Loucy (cell line): ENCODE measurements around the gene FGF14.

Source experiments
- EZH2phosphoT487 ChIP-seq: fragments of 200-600 bp; IDR thresholded peaks from 2 replicates; pipeline ENCODE4 v1.6.1; 2018; ENCODE audit warnings: antibody characterized with exemption, mild to moderate bottlenecking, moderate library complexity, borderline replicate concordance
- TF ChIP-seq, protein P1 (sequence below): fragments of 200-600 bp; sonication (generic); conservative IDR thresholded peaks from 2 replicates; pipeline ENCODE4 v1.5.1; 2014; ENCODE audit warnings: mild to moderate bottlenecking, antibody characterized with exemption, low read length

DNA sequence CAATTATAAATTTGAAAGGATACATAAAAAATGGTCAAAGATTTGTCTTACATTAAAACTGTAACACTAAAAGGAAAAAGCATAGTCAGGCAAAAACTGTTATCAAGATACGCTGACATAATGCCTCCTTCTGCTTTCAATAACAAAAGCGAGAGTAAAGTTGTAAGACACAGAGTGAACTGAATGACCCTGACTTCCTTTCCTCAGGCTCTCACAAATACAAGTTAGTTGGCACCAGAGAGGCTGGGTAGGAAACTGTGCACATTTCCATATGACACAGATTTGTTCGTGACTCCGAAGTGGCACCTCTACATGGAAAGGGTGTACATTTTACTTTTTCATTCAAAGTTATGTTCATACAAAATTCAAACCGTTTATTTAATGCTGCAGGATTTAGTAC is 15.4 kb downstream of the FGF14 start:
- TF ChIP-seq, protein P1, sequence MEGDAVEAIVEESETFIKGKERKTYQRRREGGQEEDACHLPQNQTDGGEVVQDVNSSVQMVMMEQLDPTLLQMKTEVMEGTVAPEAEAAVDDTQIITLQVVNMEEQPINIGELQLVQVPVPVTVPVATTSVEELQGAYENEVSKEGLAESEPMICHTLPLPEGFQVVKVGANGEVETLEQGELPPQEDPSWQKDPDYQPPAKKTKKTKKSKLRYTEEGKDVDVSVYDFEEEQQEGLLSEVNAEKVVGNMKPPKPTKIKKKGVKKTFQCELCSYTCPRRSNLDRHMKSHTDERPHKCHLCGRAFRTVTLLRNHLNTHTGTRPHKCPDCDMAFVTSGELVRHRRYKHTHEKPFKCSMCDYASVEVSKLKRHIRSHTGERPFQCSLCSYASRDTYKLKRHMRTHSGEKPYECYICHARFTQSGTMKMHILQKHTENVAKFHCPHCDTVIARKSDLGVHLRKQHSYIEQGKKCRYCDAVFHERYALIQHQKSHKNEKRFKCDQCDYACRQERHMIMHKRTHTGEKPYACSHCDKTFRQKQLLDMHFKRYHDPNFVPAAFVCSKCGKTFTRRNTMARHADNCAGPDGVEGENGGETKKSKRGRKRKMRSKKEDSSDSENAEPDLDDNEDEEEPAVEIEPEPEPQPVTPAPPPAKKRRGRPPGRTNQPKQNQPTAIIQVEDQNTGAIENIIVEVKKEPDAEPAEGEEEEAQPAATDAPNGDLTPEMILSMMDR = no peak
- TF ChIP-seq EZH2phosphoT487 = no peak
